GM21367 (cell line): ENCODE measurements around the gene PPFIBP2.

Source experiments
- ATAC-seq: cut with Tn5 transposase; IDR thresholded peaks from one replicate; pipeline ENCODE4 v1.9.1; 2021; ENCODE audit not compliant: unreplicated experiment

PPFIBP2 gene

GRCh38 chr11:7548659-7549274 is 35.0 kb downstream of the PPFIBP2 start:
- ATAC-seq, result peak; percentile 89

DNA sequence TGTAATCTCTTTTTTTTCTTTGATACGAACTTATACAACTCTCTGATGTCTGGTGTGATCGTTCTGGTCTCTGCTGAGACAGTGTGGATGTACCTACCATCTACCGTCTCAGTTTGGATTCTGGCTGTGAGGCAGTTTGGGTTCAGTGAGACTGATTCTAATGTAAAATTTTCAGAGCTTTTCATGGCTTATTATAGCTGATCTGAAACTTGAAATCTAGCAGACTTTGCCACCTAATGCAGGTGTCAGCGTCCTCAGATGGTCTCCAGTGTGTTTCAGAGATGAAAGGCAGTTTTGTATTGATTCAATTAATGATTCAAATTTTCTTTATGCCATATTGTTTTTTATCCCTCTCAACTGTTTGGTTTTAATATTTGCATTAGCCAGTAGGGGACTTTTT is 35.9 kb downstream of the PPFIBP2 start:
- ATAC-seq, result no peak

DNA sequence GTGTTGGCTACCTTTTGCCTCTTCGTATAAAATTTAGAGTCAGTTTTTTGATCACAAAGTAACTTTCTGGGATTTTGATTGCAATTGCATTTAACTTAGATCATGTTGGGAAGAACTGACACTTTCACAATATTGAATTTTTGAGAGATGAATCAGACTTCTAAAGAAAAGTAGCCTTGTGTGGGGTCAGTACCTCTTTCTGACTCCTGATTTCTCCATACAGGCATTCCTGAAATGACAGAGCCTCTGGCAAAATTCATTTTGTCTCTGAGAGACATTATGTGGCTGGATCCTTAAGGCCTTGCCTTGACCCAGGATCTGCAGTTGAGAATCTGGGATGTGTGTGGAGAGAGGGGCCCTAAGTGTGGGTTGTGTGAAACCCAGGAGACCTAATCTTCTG is 37.8 kb downstream of the PPFIBP2 start:
- ATAC-seq, result no peak

GRCh38 chr11:7552666-7553065 is 38.9 kb downstream of the PPFIBP2 start:
- no peak for ATAC-seq

- no peak for ATAC-seq
Measured at GRCh38 chr11:7555052-7555699, 41.4 kb downstream of the PPFIBP2 start.

DNA sequence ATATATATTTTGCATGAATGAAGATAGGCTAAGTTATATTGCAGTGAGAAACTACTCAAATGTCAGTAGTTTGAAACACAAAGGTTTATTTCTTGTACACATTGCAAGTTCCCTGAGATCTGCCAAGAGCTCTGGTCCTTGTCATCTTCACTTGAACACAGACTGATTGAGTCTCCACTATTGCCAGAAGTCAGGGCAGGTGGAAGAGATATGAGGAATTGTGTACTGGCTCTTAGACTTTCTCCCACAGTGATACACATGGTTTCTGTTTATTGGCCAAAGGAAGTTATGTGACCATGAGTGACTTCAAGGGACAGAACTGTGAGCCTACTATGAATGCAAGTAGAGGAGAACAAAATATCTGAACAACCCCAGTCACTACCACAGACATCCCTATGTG is 44.2 kb downstream of the PPFIBP2 start:
- ATAC-seq, result no peak

GRCh38 chr11:7559398-7560283 is 45.8 kb downstream of the PPFIBP2 start:
- ATAC-seq, result peak; percentile 68

DNA sequence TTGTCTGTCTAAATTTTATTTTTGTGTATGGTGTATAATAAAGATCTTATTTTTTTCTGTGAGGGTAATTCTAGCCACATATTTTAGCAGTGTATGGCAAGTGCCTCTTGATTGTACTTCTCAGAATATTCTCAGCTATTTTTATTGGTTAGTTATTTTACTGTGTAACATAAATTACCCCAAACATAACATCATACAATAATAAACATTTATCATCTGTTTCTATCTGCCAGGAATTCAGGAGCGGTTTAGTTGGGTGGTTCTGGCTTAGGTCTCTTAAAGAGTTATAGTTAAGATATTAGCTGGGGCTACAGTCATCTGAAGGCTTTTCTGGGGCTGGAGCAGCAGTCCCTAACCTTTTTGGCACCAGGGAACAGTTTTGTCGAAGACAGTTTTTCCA is 47.8 kb downstream of the PPFIBP2 start:
- no peak for ATAC-seq

DNA sequence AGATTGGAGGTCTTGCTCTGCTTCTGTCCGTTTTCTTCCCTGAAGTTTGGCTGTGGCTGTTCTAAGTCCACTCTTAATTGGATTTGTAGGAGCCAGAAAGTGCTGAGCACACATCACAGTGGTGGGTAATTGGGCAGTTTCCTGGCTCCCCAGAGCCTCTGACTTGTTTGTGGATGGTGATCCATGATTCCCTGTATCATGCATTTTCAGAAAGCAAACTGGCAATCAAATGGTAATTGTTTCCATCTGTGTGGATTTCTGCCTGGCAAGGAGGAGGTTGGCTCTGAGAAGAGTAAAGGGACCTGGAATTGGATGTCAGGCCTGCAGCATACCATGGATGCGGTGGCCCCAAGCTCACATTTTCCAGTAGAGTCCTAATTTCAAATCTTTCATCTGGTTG is 49.5 kb downstream of the PPFIBP2 start:
- no peak for ATAC-seq

- ATAC-seq, result no peak
Measured at GRCh38 chr11:7564803-7565202, 51.0 kb downstream of the PPFIBP2 start.

DNA sequence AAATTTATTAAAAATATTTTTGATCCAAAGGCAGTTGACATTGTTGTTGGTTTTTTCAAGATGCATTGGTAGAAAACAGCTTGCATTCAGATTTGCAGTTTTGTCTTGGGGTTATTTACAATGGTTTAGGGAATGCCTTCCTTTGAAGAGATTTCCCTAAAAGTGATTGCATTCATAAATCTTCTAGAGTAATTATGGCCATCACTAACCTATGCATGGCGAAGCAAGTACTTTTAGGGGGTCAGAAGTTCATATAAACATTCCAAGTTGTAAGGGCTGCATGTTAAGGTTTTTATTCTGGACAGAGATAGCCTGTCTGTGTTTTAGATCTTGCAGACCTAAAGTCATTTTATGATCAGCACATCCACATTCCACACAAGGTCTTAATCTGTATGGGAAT is 53.5 kb downstream of the PPFIBP2 start:
- ATAC-seq, result no peak

GRCh38 chr11:7569044-7569443 is 55.2 kb downstream of the PPFIBP2 start:
- ATAC-seq, result no peak

- ATAC-seq, result no peak
Measured at GRCh38 chr11:7570241-7570640, 56.4 kb downstream of the PPFIBP2 start.

GRCh38 chr11:7570938-7571521 is 57.2 kb downstream of the PPFIBP2 start:
- ATAC-seq, result no peak

DNA sequence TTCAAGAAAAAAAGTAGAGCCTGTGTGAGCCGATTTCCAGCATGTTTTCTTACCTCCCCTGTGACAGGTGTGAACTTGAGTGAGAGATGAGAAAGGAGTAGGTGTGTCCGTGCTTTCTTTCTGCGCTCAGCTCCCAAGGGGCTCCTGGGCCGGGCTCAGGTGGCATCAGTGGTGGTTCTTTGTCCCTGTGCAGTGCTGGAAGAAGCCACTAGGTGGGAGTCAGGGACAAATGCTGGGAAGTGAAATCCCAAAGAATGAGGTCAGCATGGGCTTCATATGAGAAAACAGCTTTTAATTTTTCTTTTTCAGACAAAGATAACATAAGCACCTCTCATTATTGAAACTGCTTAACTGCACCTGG is 57.8 kb downstream of the PPFIBP2 start:
- no peak for ATAC-seq

DNA sequence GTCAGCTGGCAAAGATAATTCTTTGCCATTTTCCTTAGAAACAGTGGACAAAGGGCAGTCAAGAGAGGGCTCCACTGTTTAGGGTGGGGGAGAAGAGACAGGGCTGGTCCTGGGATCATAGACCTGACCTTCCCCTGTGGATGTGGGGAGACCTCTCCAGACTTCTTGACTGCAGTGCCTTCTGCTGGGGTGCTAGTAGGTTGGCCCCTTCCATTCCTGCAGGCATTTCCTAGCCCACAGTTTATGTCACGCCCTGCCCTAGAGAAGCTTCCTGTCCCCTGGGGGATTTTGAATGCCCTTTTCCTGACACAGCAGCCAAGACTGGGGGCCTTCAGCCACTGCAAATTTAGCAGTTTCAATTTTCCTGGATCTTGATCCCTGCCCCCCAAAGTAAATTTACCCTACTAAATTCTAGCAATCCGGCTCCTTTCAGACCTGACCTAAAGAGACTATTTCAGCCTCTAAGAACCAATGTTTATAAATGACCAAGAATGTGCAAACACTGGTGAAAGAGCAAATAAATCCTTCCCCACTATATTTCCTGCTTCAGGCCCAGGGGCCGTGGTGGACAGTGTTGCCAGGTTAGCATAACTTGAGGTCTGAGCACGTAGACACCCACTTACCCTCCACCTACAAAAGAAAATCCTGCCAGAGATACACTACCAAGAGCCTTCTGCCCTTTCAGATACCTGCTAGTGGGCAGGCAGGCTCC is 58.4 kb downstream of the PPFIBP2 start:
- ATAC-seq, result no peak

GRCh38 chr11:7573193-7573557 is 59.4 kb downstream of the PPFIBP2 start:
- no peak for ATAC-seq

DNA sequence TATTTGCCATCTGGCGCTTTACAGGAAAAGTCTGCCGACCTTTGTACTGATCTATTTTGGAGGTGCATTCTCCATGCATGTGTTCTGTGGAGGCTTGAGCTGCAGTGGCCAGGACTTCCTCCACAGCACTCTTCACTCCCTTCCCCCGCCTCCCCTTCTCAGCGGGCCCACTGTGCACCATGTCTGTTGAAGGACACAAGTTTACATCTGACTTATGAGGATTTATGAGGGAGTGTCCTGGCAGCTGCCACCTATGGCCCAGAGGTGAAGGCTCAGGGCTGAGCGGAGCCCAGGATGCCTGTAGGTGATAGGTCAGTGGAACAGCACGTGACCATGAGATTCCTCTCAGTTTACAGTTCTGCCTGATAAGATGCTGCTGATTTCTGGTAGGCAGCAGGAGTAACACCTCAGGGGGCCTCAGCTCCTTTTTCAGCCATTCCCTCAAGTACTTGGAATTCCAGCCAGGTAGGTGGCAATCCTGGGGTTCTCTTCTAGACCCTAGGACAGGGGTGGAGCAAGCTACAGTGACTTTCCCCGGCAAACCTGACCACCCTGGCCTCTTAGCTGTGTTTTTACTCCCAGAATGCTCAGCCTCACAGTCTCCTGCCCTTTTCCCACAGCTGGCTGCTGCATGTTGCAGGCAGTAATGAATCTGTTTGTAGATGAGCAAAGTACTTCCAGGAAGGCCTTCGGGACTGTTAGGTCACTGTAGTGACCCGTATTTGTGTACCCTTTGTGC is 59.9 kb downstream of the PPFIBP2 start:
- ATAC-seq, result no peak

DNA sequence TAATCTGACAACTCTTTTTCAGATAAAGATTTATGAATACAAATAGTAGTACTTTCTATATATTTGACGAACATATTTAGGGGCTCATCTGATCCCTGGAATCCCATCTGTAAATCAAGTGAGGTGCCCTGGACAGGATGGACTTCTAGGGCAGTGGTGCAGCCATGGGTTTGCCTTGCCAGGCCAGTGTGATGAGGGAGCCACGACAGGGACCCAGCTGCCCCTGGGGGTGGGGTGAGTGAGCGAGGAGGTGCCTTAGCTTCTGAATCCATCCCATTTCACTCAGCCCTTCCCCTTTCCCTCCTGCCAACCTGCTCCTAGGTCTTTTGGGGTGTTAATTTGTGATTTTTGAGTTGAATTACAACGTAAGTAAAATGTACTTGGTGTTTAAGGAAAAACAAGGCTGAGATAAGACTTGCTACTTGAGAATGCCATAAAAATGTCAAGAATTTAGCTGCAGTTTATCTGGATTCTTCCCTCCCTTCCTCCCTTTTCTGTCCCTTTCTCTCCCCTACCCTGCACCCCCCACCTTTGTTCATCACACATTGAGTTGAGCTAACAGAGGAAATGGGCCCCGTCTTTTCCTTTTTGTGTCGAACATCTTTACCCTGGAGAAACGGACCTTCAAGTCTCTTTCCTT is 60.8 kb downstream of the PPFIBP2 start:
- ATAC-seq, result no peak
